ENCODE measurements around the gene SFXN1. TPM values are rescaled to one million over a fixed set of nuclear protein-coding genes. Genes with fewer than 3 reads are reported as not detected.

The SFXN1 gene
- total RNA-seq, 4 donors from 2014 or later, result 13.5 to 37.4 (median 25.6) TPM

GRCh38 chr5:175556794-175557193, 78.4 kb downstream of the SFXN1 start:
- H3K27ac ChIP-seq, result no peak overlapping the region
- H3K4me3 ChIP-seq, result no peak overlapping the region
- DNase-seq (ENCODE audit: low spot score in 2 of 2), result no peak
- H3K27me3 ChIP-seq, result peaks cover 11% of the 10 kb centered on the region
- no peaks in the 10 kb centered on the region for H3K4me1 ChIP-seq
- no peaks in the 10 kb centered on the region for H3K9me3 ChIP-seq
- 71% methylated on average over 4 of the region's 4 CpGs for WGBS
- TF ChIP-seq POLR2AphosphoS5 (IDR thresholded peaks at IDR 0.05) (no peak), POLR2A (IDR thresholded peaks at IDR 0.05) (no peak), CTCF (IDR thresholded peaks at IDR 0.05) (no peak), EP300 (IDR thresholded peaks at IDR 0.05) (no peak)
- H3K36me3 ChIP-seq, result no peaks in the 10 kb centered on the region

- Histone ChIP-seq H3K4me3 (no peak overlapping the region), H3K27ac (no peak overlapping the region), H3K4me1 (no peaks in the 10 kb centered on the region), H3K36me3 (no peaks in the 10 kb centered on the region), H3K27me3 (peaks cover 6% of the 10 kb centered on the region), H3K9me3 (no peaks in the 10 kb centered on the region)
- no peak for TF ChIP-seq POLR2A (IDR thresholded peaks at IDR 0.05)
- no peak for TF ChIP-seq EP300 (IDR thresholded peaks at IDR 0.05)
- no peak for TF ChIP-seq CTCF (IDR thresholded peaks at IDR 0.05)
- no peak for TF ChIP-seq POLR2AphosphoS5 (IDR thresholded peaks at IDR 0.05)
- no peak for DNase-seq (ENCODE audit: low spot score in 2 of 2)
- WGBS, result 55% methylated on average over 5 of the region's 5 CpGs
Measured at GRCh38 chr5:175557778-175558177, 79.4 kb downstream of the SFXN1 start.

GRCh38 chr5:175558801-175559480, 80.6 kb downstream of the SFXN1 start:
- WGBS, result 93% methylated on average over 9 of the region's 9 CpGs
- no peak for DNase-seq (ENCODE audit: low spot score in 2 of 2)
- Histone ChIP-seq H3K4me1 (no peaks in the 10 kb centered on the region), H3K36me3 (no peaks in the 10 kb centered on the region), H3K27ac (no peak overlapping the region), H3K4me3 (no peak overlapping the region), H3K9me3 (no peaks in the 10 kb centered on the region), H3K27me3 (peaks cover 14% of the 10 kb centered on the region)
- TF ChIP-seq EP300 (IDR thresholded peaks at IDR 0.05) (no peak), CTCF (IDR thresholded peaks at IDR 0.05) (no peak), POLR2A (IDR thresholded peaks at IDR 0.05) (no peak), POLR2AphosphoS5 (IDR thresholded peaks at IDR 0.05) (no peak)

GRCh38 chr5:175560011-175560410, 81.7 kb downstream of the SFXN1 start:
- DNase-seq (ENCODE audit: low spot score in 2 of 2), result no peak
- TF ChIP-seq EP300 (IDR thresholded peaks at IDR 0.05), result no peak
- no peak for TF ChIP-seq POLR2AphosphoS5 (IDR thresholded peaks at IDR 0.05)
- TF ChIP-seq CTCF (IDR thresholded peaks at IDR 0.05), result no peak
- TF ChIP-seq POLR2A (IDR thresholded peaks at IDR 0.05), result no peak
- H3K4me3 ChIP-seq, result no peak overlapping the region
- no peaks in the 10 kb centered on the region for H3K9me3 ChIP-seq
- H3K36me3 ChIP-seq, result no peaks in the 10 kb centered on the region
- no peaks in the 10 kb centered on the region for H3K4me1 ChIP-seq
- peaks cover 12% of the 10 kb centered on the region for H3K27me3 ChIP-seq
- 49% methylated on average over 2 of the region's 2 CpGs for WGBS
- no peak overlapping the region for H3K27ac ChIP-seq

- DNase-seq (ENCODE audit: low spot score in 2 of 2), result no peak
- Histone ChIP-seq H3K4me1 (no peaks in the 10 kb centered on the region), H3K9me3 (no peaks in the 10 kb centered on the region), H3K4me3 (no peak overlapping the region), H3K36me3 (no peaks in the 10 kb centered on the region), H3K27ac (no peak overlapping the region), H3K27me3 (peaks cover 12% of the 10 kb centered on the region)
- WGBS, result 58% methylated on average over 5 of the region's 5 CpGs
- no peak for TF ChIP-seq CTCF (IDR thresholded peaks at IDR 0.05)
- TF ChIP-seq EP300 (IDR thresholded peaks at IDR 0.05), result no peak
- TF ChIP-seq POLR2AphosphoS5 (IDR thresholded peaks at IDR 0.05), result no peak
- TF ChIP-seq POLR2A (IDR thresholded peaks at IDR 0.05), result no peak
Measured at GRCh38 chr5:175561085-175561484, 82.7 kb downstream of the SFXN1 start.
